Natural killer cell (primary cell): ENCODE measurements around the gene OSBPL1A. TPM values are rescaled to one million over a fixed set of nuclear protein-coding genes. Genes with fewer than 3 reads are reported as not detected.

Experiments used
- ATAC-seq, 3 donors: fragments of 150-1000 bp in 2 of 3; fragments of 200-7000 bp in 1 of 3; cut with Tn5 transposase; 1 replicate in 1 of 3; 2 replicates in 2 of 3; pipeline ENCODE4 v1.10.0; 2021; ENCODE audit warnings: mild to moderate bottlenecking in 2 of 3, moderate library complexity in 2 of 3
- DNase-seq, 2 donors: peaks; one replicate each; pipeline versions ENCODE4 v3.0.0 to v3.0.0-alpha.2; 2013 to 2021; ENCODE audit warnings: mixed read lengths in 1 of 2
- H3K27ac ChIP-seq: one replicate; pipeline ENCODE4 v1.5.1; 2013; ENCODE audit warnings: mild to moderate bottlenecking, low read length
- H3K27me3 ChIP-seq: one replicate; pipeline ENCODE4 v1.6.1; 2013; ENCODE audit warnings: low read length; ENCODE audit not compliant: control insufficient read depth, insufficient read depth
- H3K36me3 ChIP-seq: one replicate; pipeline ENCODE4 v1.6.1; 2013; ENCODE audit warnings: low read length; ENCODE audit not compliant: control insufficient read depth, insufficient read depth
- H3K4me1 ChIP-seq: one replicate; pipeline ENCODE4 v1.6.1; 2013; ENCODE audit warnings: low read length; ENCODE audit not compliant: control insufficient read depth, insufficient read depth
- H3K4me3 ChIP-seq: one replicate; pipeline ENCODE4 v1.5.1; 2013; ENCODE audit warnings: low read length
- H3K9me3 ChIP-seq: one replicate; pipeline ENCODE4 v1.6.1; 2013; ENCODE audit warnings: low read length; ENCODE audit not compliant: control insufficient read depth, insufficient read depth
- H3K27ac Mint-ChIP-seq, 2 donors: one replicate each; pipeline ENCODE4 v1.8.0; 2022; ENCODE audit warnings: mild to moderate bottlenecking in 2 of 2, mixed read lengths in 2 of 2, moderate library complexity in 1 of 2
- H3K27me3 Mint-ChIP-seq, 2 donors: one replicate each; pipeline ENCODE4 v1.8.0; 2022; ENCODE audit warnings: low read depth in 2 of 2, mixed read lengths in 2 of 2
- H3K36me3 Mint-ChIP-seq: one replicate; pipeline ENCODE4 v1.8.0; 2022; ENCODE audit warnings: mixed read lengths
- H3K4me1 Mint-ChIP-seq, 2 donors: one replicate each; pipeline ENCODE4 v1.8.0; 2022; ENCODE audit warnings: mixed read lengths in 2 of 2
- H3K4me3 Mint-ChIP-seq: one replicate; pipeline ENCODE4 v1.8.0; 2022; ENCODE audit warnings: mild to moderate bottlenecking, moderate library complexity, mixed read lengths
- H3K9me3 Mint-ChIP-seq, 2 donors: one replicate each; pipeline ENCODE4 v1.8.0; 2022; ENCODE audit warnings: mixed read lengths in 2 of 2
- WGBS: methylation state at CpG from one replicate; pipeline ENCODE4 v1.1.7; 2013; ENCODE audit warnings: missing lambda C conversion rate; ENCODE audit not compliant: insufficient coverage; 5-methylcytosine and 5-hydroxymethylcytosine counted together
- intact Hi-C: fragments of 100-400 bp; cut with micrococcal nuclease; formaldehyde crosslinking; loops from one replicate; pipeline ENCODE4 v1.14.2; 2022
- total RNA-seq, 4 donors: library from RNA; stranded (reverse); fragments of 120-200 nt in 1 of 4; gene quantifications; one replicate each; pipeline versions ENCODE4 v1.2.3 to v1.2.4, GENCODE V29; 2013 to 2022
- TF ChIP-seq, protein P1 (sequence below): fragments of 200-600 bp; IDR thresholded peaks from one replicate; pipeline ENCODE4 v1.8.0; 2022; ENCODE audit warnings: antibody characterized with exemption

The OSBPL1A gene
- total RNA-seq, 3 donors from 2014 or later (not counting 1 experiment from before 2014, with no cell fraction given): 1.2 to 32.5 (median 1.5) TPM

DNA sequence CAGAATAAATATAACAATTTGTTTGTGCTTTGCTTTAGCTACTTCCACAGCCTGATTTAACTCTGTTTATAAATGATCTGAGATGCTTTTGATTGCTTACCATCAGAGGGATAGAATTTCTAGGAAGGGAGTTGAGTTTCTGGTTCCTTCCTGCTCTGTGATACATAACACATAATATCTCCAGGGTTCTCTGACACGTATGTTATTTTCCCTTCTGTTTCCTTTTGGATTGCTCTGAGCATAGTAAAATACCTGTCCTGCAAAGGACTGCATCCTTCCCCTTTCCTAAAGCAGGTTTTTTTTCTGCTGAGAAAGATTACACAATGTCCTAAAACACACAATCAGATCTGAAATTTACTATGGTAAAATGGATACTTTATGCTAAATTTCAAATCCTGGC, 182.7 kb downstream of the OSBPL1A start:
- Mint-ChIP-seq H3K4me3 (no peak overlapping the region), H3K4me1 (no peaks in the 10 kb centered on the region), H3K36me3 (no peaks in the 10 kb centered on the region), H3K9me3 (no peaks in the 10 kb centered on the region), H3K27me3 (peaks cover 4 to 34% of the 10 kb centered on the region in 2 donors), H3K27ac (no peak overlapping the region)
- Histone ChIP-seq H3K27me3 (no peaks in the 10 kb centered on the region), H3K27ac (no peak overlapping the region), H3K9me3 (no peaks in the 10 kb centered on the region), H3K4me1 (no peaks in the 10 kb centered on the region), H3K4me3 (no peak overlapping the region), H3K36me3 (no peaks in the 10 kb centered on the region)
- no peak for DNase-seq
- WGBS: 92% methylated on average over 1 of the region's 1 CpG
- intact Hi-C loops: no loop called here
- TF ChIP-seq, protein P1, sequence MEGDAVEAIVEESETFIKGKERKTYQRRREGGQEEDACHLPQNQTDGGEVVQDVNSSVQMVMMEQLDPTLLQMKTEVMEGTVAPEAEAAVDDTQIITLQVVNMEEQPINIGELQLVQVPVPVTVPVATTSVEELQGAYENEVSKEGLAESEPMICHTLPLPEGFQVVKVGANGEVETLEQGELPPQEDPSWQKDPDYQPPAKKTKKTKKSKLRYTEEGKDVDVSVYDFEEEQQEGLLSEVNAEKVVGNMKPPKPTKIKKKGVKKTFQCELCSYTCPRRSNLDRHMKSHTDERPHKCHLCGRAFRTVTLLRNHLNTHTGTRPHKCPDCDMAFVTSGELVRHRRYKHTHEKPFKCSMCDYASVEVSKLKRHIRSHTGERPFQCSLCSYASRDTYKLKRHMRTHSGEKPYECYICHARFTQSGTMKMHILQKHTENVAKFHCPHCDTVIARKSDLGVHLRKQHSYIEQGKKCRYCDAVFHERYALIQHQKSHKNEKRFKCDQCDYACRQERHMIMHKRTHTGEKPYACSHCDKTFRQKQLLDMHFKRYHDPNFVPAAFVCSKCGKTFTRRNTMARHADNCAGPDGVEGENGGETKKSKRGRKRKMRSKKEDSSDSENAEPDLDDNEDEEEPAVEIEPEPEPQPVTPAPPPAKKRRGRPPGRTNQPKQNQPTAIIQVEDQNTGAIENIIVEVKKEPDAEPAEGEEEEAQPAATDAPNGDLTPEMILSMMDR: no peak
- ATAC-seq: no peak

DNA sequence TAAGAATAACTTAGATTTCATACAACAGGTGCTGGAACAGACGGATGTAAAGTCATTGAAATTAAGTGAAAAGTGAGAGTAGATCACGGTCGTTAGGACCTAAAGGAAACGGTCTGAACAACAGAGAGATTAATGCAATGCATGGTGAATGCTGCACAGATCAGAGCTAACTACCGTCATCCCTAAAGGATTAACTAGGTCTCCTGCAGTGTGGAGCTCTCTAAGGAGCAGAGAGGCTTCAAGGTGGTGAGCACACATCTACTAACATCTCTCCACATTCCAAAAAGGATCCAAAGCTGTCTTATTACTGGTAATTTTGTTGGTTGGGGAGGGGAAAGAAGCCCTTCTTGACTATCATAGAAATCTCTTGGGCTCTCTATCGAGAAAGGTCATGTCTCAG, 183.5 kb downstream of the OSBPL1A start:
- no peak overlapping the region for H3K4me3 Mint-ChIP-seq
- 86% methylated on average over 6 of the region's 6 CpGs for WGBS
- H3K9me3 Mint-ChIP-seq: no peaks in the 10 kb centered on the region
- H3K36me3 Mint-ChIP-seq: no peaks in the 10 kb centered on the region
- Histone ChIP-seq H3K27ac (no peak overlapping the region), H3K27me3 (no peaks in the 10 kb centered on the region), H3K4me3 (no peak overlapping the region), H3K36me3 (no peaks in the 10 kb centered on the region), H3K4me1 (no peaks in the 10 kb centered on the region), H3K9me3 (no peaks in the 10 kb centered on the region)
- TF ChIP-seq, protein P1: no peak
- DNase-seq: no peak
- no peak overlapping the region for H3K27ac Mint-ChIP-seq
- intact Hi-C loops: no loop called here
- peaks cover 3 to 34% of the 10 kb centered on the region in 2 donors for H3K27me3 Mint-ChIP-seq
- ATAC-seq: no peak
- no peaks in the 10 kb centered on the region for H3K4me1 Mint-ChIP-seq

DNA sequence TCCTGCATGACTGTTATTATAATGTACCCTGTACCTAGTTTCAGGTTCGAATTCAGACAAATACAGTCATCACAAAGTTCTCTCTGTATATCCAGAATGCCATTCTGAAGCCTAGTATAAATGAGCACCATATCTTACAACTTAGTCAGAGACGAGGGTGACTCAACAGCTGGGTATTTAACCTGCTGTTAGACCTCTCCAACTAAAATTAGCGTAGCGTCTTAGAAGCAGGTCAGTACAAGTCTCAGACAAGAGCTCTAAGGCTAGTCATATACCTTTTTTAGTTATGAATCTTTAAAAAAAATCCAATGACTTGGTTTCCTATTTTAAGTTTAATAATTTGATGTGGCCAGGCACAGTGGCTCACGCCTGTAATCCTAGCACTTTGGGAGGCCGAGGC, 184.7 kb downstream of the OSBPL1A start:
- no peaks in the 10 kb centered on the region for H3K9me3 Mint-ChIP-seq
- no peaks in the 10 kb centered on the region for H3K27me3 ChIP-seq
- peaks cover 6 to 41% of the 10 kb centered on the region in 2 donors for H3K27me3 Mint-ChIP-seq
- intact Hi-C loops: no loop called here
- DNase-seq (no peak), ATAC-seq (no peak)
- H3K4me1 Mint-ChIP-seq: no peaks in the 10 kb centered on the region
- no peaks in the 10 kb centered on the region for H3K36me3 ChIP-seq
- 89% methylated on average over 6 of the region's 6 CpGs for WGBS
- H3K4me3 ChIP-seq: no peak overlapping the region
- no peak overlapping the region for H3K27ac ChIP-seq
- H3K27ac Mint-ChIP-seq: no peak overlapping the region
- H3K9me3 ChIP-seq: no peaks in the 10 kb centered on the region
- H3K4me3 Mint-ChIP-seq: no peak overlapping the region
- no peaks in the 10 kb centered on the region for H3K4me1 ChIP-seq
- H3K36me3 Mint-ChIP-seq: no peaks in the 10 kb centered on the region
- TF ChIP-seq, protein P1: no peak

DNA sequence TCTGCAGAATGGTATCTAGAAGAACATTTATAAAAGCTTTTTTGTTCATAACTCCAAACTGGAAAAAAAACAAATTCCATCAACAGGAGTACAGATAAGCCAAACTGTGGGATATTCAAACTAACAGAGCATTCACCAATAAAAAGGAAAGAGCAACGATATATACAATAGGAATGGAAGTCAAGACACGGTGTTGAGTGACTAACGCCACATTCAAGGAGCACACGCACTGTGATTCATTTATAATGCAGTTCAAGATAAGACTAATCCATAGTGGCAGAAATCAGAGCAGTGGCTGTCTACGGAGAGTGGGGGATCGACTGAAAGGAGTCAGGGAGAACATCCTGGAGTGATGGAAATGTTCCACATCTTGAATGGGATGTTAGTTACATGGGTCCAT, 188.1 kb downstream of the OSBPL1A start:
- Mint-ChIP-seq H3K4me1 (no peaks in the 10 kb centered on the region), H3K9me3 (no peaks in the 10 kb centered on the region), H3K36me3 (no peaks in the 10 kb centered on the region), H3K27me3 (peaks cover 7 to 32% of the 10 kb centered on the region in 2 donors), H3K27ac (no peak overlapping the region), H3K4me3 (no peak overlapping the region)
- H3K9me3 ChIP-seq: no peaks in the 10 kb centered on the region
- no peak overlapping the region for H3K4me3 ChIP-seq
- DNase-seq: no peak
- H3K36me3 ChIP-seq: no peaks in the 10 kb centered on the region
- ATAC-seq: no peak
- TF ChIP-seq, protein P1: no peak
- no peak overlapping the region for H3K27ac ChIP-seq
- peaks cover 2% of the 10 kb centered on the region for H3K27me3 ChIP-seq
- H3K4me1 ChIP-seq: no peaks in the 10 kb centered on the region
- WGBS: 84% methylated on average over 6 of the region's 6 CpGs
- intact Hi-C loops: no loop called here
